ENCODE measurements around the gene CD74. TPM values are rescaled to one million over a fixed set of nuclear protein-coding genes. Genes with fewer than 3 reads are reported as not detected.

The CD74 gene
- total RNA-seq, 1 experiment from 2014 or later, result 19.5 TPM

GRCh38 chr5:150392680-150393079 is 20.0 kb downstream of the CD74 start:
- no peak for TF ChIP-seq CTCF (conservative IDR thresholded peaks at IDR 0.05)

More at GRCh38 chr5:150392680-150393079, 20.0 kb downstream of the CD74 start:
- Mint-ChIP-seq H3K27me3 (ENCODE audit: low read depth) (no peaks in the 10 kb centered on the region; the same call in 1 of the 2 replicates), H3K4me3 (no peak overlapping the region), H3K4me1 (no peaks in the 10 kb centered on the region), H3K9me3 (no peaks in the 10 kb centered on the region), H3K27ac (no peak overlapping the region), H3K36me3 (ENCODE audit: insufficient read depth in 1 of 3, low read depth in 3 of 3) (peaks cover 52 to 92% (median 78%) of the 10 kb centered on the region in 3 experiments)
- H2AFZ ChIP-seq (ENCODE audit: low read length), result no peak overlapping the region
- H3T11ph ChIP-seq (ENCODE audit: low read length), result no peak overlapping the region
- H3K18ac ChIP-seq (ENCODE audit: insufficient read length, low read depth, low read length), result no peak overlapping the region
- H2BK15ac ChIP-seq (ENCODE audit: low read depth, low read length), result no peak overlapping the region
- no peak overlapping the region for H3K23ac ChIP-seq (ENCODE audit: insufficient read length, low read depth, low read length)
- H3K79me2 ChIP-seq (ENCODE audit: insufficient read depth, low read length), result no peaks in the 10 kb centered on the region
- H3K27me3 ChIP-seq (ENCODE audit: insufficient read depth, low read length), result no peaks in the 10 kb centered on the region
- no peak for DNase-seq
- no peaks in the 10 kb centered on the region for H3K4me1 ChIP-seq (ENCODE audit: insufficient read depth, low read length)
- no peak overlapping the region for H4K5ac ChIP-seq (ENCODE audit: insufficient read length, low read depth, low read length)
- no peaks in the 10 kb centered on the region for H3K9me3 ChIP-seq (ENCODE audit: control insufficient read depth, low read depth, low read length)
- WGBS (ENCODE audit: extremely low coverage, insufficient read length, low lambda C conversion rate), result no CpG with 5 or more reads among the region's 7 CpGs
- no peak overlapping the region for H4K91ac ChIP-seq (ENCODE audit: insufficient read length, low read depth, low read length)
- no peaks in the 10 kb centered on the region for H4K20me1 ChIP-seq (ENCODE audit: control insufficient read depth, insufficient read depth, insufficient read length)
- H3K4me2 ChIP-seq (ENCODE audit: insufficient read depth, insufficient read length, low read length), result no peak overlapping the region
- H3K56ac ChIP-seq (ENCODE audit: insufficient read length, low read depth, low read length), result no peak overlapping the region
- no peak overlapping the region for H3K9ac ChIP-seq (ENCODE audit: extremely low read depth, insufficient read length, low read length)
- no peak overlapping the region for H3K27ac ChIP-seq (ENCODE audit: insufficient read length, low read depth, low read length)
- no peak overlapping the region for H2BK12ac ChIP-seq (ENCODE audit: insufficient read length, low read depth, low read length)
- no peaks in the 10 kb centered on the region for H3K23me2 ChIP-seq (ENCODE audit: insufficient read length, low read depth, low read length, poor library complexity, severe bottlenecking)
- no peak overlapping the region for H3K4ac ChIP-seq (ENCODE audit: low read depth, low read length)
- no peak overlapping the region for H2BK20ac ChIP-seq (ENCODE audit: low read depth, low read length, poor library complexity, severe bottlenecking)
- H2BK5ac ChIP-seq (ENCODE audit: insufficient read length, low read length), result no peak overlapping the region
- H2AK5ac ChIP-seq (ENCODE audit: insufficient read length, low read length), result no peak overlapping the region
- H3K14ac ChIP-seq (ENCODE audit: insufficient read depth, low read length), result no peak overlapping the region
- H3K79me1 ChIP-seq (ENCODE audit: insufficient read depth, low read depth, low read length, poor library complexity, severe bottlenecking), result no peaks in the 10 kb centered on the region
- H2BK120ac ChIP-seq (ENCODE audit: low read depth, low read length, poor library complexity, severe bottlenecking), result no peak overlapping the region
- H4K8ac ChIP-seq (replicated peaks; ENCODE audit: insufficient read length, low read depth, low read length), result no peak overlapping the region
